NCI-H2196 treated with DMSO at 0.1 percent for 48 hours (cell line): ENCODE measurements around the gene KCNK3.
"Not testable (repeated sequence)": the region's sequence is repeated elsewhere in the genome, so short reads cannot be mapped to it uniquely, and the experiment has no call there.

ENCODE experiments used
- DNase-seq: peaks from one replicate; lab custom pipeline; 2025; ENCODE audit not compliant: unreplicated experiment; lab: John Stamatoyannopoulos, UW

The KCNK3 gene

DNA sequence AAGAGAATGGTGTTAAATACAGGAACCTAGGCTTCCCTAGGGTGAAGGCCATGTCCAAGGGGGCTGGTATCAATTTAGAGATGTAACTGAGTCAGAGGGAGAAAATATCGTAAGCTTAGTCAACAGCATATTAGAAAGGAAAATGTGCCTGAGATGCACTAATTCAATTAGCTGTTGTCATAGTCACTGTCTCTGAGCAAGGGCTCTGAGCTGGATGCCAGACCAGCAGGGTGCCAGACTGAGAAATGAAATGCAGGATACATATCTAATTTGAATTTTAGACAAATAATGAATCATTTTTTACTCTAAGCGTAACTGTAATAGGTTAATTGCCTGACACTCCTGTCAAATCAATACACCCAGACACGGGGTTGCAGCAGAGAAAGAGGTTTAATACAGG, 60.1 kb downstream of the KCNK3 start:
- DNase-seq, result no peak

DNA sequence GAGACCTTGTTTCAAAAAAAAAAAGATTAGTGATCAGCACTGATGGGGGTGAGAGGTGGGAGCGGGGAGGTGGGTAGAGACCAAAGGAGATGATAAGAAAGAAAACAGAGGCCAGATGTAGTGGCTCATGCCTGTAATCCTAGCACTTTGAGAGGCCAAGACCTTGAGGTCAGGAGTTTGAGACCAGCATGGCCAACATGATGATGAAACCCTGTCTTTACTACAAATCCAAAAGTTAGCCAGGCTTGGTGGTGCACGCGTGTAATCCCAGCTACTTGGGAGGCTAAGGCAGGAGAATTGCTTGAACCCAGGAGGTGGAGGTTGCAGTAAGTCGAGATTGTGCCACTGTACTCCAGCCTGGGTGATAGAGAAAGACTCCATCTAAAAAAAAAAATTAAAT, 62.0 kb downstream of the KCNK3 start:
- DNase-seq, result no peak

DNA sequence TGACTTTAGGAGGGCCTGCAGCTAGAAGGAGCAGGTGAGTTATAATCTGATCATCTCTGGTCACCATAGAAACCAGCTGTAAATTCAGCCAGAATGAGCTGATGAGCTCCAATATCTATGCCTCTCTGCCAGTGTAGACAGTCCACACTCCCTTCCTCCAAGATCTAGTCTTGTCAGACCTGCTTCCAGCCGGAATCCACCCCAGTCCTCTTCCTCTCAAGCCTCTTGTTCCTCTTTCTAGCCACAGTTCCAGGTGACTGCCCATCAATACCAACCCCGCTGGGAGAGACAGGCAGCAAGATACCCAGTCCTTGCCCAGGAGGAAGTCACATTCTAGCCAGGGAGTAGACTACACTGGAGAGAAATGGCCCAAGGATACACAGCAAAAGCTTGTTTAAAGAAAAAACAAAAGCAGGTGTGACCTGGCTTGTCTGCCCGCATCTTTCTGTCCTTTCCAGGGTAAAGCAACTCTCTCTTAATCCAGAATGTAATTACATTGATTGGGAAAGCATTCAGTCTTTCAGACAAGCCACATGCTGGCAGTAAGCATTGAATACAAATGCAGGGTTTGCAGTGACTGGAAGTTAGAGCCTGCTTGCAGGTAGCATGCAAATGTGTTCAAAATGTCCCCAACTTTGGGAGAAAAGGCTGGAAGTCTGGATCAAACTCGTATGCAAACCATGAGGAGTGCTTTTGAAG, 62.6 kb downstream of the KCNK3 start:
- DNase-seq, result no peak

DNA sequence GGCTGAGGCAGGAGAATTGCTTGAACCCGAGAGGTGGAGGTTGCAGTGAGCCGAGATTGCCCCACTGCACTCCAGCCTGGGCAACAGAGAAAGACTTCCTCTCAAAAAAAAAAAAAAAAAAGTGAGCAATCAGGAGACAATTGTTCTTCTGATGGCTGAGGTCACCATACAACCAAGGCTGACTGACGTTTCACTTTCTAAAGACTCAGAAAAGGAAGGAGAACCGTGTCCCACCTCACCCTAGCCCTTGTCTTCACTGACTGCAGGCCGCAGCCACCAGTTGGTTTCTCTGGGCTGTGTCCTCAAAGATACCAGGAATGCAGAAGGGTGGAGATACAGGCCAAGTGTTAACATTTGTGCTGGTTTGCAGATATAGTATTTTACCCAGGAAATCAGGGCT, 63.8 kb downstream of the KCNK3 start:
- no peak for DNase-seq

DNA sequence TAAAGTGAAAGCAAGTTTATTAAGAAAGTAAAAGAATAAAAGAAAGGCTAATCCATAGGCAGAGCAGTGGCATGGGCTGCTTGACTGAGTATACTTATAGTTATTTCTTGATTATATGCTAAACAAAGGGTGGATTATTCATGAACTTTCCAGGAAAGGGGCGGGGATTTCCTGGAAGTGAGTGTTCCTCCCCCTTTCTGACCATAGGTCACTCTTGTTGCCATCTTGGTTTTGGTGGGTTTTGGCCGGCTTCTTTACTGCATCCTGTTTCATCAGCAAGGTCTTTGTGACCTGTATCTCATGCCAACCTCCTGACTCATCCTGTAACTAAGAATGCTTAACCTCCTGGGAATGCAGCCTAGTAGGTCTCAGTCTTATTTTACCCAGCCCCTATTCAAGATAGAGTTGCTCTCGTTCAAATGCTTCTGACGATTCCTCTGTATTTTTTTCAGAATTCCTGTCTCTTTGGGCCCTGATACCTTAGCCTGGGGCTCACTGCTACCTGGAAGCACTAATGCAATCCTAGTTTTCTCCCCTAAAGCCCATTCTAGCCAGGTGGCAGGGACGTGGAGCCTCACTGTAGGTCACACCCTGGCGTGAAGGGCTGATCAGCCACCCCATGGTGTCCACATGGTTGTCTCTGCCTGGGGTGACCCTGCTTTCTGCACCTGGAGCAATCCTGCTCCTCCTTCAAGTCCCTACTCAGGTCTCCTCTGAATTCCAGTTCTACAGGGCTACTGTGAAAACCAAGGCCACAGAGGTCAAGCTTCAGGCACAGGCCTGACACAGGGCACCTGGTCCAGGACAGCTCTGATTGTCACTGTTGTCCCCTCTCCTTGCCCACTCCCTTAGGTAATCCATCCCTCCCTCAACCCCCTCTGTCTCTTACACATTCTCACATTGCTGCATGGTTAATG, 65.6 kb downstream of the KCNK3 start:
- peak; percentile 41 for DNase-seq

DNA sequence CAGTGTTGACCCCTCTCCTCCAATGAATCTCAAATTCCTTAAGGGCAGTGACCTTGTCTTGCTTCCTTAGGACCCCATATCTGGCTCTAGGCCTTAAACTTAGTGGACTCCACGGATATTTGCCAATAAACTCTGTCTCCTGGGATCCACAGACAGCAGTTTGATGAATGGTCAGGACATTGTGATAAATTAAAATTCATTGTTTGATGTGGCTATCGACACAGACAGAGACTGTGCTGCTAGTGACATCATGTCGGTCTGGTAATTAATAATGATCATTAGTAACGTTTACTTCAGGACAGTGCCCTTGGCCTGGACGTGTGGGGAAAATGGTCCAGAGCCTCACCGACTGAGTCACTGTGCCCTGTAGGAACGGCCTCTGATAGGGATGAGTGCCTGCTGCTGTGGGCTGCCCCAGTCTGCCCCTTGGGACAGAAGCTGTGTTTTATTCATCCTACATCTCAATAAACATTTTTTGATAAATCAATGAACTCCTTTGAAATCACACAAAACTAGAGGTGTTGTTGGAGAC, 66.3 kb downstream of the KCNK3 start:
- DNase-seq, result no peak

DNA sequence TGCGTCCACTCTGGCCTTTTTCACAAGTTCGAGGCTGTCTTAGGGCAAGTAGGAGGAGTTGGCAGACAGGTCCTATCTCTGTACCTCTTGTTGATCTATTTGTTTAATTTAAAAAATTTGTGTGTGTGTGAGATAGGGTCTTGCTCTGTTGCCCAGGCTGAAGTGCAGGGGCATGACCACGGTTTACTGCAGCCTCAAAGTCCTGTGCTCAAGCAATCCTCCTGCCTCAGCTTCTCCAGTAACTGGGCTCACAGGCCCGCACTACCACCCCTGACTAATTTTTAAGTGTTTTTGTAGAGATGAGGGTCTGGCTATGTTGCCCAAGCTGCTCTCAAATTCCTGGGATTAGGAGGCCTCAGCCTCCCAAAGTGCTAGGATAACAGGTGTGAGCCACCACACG, 67.3 kb downstream of the KCNK3 start:
- no peak for DNase-seq

DNA sequence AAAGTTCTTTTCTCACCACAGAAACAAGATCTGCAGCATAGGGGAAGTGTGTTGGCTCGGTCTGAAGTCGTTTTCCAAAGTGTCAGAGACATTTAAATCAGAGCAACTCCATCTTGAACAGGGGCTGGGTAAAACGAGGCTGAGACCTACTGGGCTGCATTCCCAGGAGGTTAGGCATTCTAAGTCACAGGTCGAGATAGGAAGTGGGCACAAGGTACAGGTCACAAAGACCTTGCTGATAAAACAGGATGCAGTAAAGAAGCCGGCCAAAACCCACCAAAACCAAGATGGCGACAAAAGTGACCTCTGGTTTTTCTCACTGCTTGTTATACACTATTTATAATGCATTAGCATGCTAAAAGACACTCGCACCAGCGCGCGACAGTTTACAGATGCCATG, 68.5 kb downstream of the KCNK3 start:
- DNase-seq, result not testable (repeated sequence)

DNA sequence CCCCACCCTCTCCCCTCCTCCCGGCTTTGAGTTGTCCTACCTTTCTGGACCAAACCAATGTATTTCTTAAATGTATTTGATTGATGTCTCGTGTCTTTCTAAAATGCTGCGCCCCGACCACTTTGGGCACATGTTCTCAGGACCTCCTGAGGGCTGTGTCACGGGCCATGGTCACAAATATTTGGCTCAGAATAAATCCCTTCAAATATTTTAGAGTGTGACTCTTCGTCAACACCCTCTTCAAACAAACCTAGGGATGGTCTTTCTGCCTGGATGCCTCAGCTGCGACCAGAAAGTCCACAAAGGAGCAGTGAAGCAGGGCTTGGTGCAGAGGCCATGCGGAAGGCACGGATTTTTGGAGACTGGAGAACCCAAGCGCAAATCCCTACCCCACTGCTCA, 70.5 kb downstream of the KCNK3 start:
- no peak for DNase-seq

DNA sequence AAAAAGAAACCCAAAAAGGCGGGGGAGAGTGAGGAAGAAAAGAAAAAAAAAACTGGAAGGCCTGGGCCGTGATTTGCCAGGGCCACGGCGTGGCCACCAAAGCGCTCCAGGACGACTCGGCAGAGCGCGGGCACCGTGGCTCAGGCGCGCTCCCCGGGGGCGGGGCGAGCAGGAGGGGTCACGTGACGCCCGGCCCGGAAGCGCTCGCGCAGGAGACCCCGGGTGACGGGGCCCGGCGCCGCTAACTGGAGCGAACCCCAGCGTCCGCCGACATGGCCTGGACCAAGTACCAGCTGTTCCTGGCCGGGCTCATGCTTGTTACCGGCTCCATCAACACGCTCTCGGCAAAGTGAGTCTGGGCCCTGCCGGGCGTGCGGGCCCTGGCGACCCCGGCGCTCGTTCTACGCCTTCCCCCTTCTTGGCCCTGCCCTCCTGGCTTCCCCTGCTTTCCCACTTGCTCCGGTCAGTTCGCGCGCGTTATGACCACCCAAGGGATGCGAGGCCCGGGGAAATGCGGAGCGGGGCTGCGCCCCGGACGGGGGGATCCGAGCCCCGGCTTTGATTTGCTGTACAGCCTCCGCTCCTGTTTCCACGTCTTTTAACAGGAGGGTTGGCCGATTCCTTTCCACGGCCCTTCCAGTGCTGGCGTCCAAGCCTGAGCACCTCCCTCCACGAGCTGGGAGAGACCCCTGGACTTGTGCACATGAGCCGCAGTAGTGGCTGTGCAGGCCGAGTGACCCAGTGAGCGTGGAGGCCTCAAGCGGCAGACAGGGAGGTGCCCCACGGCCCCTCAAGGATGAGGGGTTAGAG, 71.8 kb downstream of the KCNK3 start, which contains the start of gene SLC35F6:
Gene SLC35F6 (plus strand): TSS at position 207 of the 810 bp plus-strand sequence. CDS start 66 bp downstream, at position 273.
- DNase-seq, result peak; percentile 56

DNA sequence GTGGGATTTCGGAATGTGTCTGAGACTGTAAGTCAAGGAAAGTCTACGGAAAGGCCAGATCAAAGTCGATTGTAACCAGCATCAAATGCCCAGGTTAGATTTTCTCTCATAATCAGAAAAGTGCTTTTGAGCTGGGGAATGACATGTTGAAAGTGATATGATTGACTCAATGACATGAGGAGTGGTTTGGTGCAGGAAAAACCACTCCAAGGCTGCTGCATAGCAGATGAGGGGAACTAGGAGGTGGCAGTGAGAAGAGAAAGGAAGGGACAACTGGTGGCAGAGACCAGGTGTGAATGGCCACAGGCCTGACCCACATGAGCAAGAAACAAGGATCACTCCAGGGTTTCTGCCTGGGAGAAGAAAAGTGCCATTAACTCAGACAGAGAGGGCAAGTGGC, 72.4 kb downstream of the KCNK3 start:
- no peak for DNase-seq

DNA sequence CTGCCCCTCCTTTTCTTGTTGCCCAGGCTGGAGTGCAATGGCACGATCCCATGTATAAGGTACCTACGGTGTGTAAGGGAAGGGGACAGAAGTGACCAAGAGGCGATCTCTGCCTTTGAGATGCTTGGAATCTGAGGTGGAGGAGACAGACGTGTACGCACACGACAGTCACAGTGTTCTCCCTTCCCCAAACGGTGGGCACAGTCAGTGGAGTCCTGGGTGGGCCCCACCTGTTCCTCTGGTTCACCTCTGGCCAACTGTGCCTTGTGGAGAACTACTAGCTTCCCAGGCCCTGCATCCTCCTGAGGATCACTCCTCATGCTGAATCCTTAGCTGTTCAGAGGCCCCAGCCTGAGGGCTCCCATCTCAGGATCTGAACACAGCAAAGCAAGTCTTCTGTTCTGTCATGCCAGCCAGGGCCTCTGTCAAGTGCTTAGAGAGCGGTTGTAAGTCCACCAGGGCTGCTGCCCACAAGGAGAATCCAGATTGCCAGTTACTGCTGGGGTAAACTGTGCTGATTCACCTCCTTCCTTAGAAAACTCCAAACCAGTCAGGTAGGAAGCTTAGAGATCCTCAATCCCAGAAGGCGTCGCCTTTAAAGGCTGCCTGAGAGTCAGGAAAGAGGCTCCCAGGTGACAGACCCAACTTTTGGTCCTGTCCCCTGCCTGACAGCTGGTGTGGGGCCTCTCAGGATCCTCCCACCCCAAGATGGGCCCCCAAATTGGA, 73.1 kb downstream of the KCNK3 start:
- no peak for DNase-seq

DNA sequence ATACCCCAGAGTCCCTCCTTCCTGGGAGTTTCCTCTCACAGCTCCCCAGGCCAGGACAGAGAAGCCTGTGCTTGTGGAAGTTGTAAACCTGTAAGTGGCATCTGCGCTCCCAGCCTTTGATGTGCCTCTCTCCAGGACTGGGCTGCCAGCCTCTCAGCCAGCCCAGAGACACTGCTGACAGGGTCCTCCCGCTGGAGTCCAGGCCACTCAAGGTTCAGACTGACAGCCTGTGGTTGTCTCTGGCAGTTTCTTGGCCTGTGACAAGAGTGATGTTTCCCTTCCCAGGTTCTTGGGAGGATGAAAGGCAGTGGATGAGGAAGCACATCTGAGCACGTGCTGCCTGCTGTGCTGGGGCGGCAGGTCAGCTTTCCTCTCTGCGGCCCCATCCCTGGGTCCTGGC, 74.6 kb downstream of the KCNK3 start:
- DNase-seq, result no peak

DNA sequence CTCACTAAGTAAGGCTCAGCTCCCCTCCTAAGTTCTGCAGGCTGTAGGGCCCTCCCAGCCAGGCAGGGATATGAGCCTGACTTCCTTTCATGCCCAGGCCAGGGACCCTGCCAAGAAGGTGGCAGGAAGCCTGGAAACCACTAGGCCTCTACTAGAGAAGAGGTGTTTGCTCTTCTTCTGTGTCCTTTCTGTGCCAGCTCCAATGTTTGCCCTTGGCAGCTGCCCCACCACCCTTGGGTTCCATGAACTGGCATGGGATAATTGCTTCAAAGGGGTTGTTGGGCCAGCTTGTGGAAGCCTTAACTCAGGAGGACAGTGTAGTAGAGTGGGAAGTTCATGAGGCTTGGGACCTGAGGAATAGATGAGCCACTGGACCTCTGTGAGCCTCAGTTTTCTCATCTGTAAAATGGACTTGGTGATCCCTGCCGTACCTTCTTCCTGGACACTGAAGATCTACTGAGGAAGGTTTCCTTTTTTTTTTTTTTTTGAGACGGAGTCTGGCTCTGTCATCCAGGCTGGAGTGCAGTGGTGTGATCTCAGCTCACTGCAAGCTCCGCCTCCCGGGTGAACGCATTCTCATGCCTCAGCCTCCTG, 75.5 kb downstream of the KCNK3 start:
- peak; percentile 34 for DNase-seq

DNA sequence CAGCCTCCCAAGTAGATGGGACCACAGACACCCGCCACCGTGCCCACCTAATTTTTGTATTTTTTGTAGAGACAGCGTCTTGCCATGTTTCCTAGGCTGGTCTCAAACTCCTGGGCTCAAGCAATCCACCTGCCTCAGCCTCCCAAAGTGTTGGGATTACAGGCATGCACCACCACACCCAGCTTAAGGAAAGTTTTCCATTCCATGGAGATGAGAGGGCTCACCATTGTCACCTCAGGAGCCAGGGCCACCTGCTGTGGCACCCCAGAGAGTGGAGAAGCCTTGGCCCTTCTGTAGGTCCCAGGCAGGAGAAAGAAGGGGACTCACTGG, 76.2 kb downstream of the KCNK3 start:
- no peak for DNase-seq

DNA sequence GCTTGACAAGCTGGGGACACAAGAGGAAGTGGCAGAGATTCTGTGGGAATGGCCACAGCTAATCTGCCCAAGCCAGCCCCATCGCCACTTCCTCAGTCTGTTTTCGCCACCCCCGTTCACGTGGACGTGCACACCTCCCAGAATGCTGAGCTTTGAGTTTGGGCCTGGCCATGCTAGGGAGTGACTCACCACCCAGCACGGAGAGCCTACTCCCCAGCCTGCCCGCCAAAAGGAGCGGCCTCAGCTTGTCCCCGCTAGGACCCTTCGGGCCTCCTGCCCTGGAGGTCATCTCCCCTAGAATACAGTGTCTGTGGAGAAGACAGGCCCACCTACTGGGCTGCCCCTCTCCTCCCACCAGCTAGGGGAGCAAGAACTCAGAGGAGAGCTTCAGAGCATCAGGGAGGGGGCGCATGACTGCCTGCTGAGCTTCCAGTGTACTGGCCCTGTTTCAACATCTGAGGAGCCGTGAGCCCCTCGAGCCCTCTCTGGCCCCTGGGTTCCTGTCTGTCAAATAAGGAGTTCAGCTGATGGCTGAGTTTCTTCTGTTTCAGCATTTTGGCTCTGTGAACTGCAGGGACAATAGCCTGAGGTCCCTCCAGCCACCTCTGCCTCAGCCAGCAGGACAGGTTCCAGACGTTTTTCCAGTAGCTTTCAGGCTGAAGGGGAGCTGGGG, 76.7 kb downstream of the KCNK3 start:
- DNase-seq, result no peak

DNA sequence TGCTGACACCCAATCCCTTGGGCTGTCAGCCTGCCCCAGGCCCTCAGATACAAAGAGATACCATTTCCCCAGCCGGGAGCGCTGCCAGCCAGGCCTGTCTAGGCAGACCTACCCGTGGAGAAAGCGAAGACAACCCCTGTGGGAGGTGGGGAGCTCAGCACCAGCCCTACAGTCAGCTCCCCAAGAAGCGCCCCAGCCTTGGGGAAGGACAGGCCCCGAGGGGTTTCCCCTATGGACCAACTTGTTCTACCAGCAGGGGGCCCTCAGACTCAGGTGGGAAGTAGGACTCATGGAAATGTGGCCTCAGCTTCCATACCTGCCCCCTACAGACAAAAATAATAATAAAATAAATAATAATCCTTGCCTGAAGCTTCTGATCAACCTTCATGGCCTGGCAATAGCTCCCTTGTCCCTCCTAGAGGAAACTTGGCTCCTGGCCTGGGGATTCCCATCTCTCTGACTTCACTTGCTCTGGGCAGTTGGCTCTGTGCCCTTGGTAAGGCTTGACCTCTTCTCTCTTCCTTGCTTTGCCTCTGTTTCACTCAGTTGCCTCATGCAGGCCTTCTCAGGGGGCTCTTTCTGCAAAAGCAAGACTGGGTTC, 78.6 kb downstream of the KCNK3 start:
- DNase-seq, result peak; percentile 83

DNA sequence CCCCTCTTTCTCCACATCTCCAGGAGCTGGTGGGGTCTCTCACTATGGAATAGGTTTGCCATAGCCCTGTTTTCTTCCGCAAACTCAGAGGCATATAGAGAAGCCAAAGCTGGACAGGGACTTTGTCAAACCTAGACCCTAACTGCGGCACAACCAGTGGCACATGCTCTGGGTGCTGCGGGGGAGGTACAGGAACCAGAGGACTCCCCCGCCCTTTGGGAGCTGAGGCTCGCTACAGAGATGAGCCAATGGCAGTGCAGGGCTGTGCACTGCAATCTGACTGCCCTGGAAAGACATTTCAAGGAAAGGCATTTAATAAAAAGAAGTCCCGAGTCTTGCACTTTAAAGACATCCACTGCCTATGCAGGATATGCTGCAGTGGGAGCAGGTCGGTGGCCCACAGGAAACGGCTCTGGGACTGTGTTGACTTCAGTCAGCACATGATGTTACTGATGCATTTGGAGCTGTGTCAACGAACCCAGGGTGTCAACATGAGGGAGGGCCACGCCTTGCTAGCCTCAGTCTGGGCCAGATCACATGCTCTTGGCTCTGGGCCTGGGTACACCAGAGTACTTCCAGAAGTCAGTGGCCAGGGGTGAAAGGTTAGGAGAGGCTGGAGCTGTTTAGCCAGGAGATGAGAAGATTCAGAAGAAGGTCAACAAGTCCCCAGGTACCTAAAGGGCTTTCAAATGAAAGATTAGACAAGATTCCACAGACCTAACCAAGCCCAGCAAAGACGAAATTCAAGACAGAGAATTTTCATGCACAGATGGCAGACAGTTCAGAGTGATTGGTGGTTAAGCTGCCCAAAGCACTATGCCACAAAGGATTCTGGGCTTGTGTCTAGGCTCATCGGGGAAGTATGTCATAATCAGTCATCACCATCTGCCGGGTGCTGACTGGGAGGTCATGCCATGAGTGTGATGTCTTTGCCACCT, 79.8 kb downstream of the KCNK3 start:
- DNase-seq, result peak; percentile 86
